ENCODE data around the gene TTLL10. TPM values are rescaled to one million over a fixed set of nuclear protein-coding genes. Genes with fewer than 3 reads are reported as not detected.

TTLL10 gene
- polyA plus RNA-seq, 1 donor (not counting 4 experiments of a cell fraction or from before 2014, with no cell fraction given): not detected

GRCh38 chr1:1171546-1172340 lies 1.9 kb upstream of the TTLL10 start:
- TF ChIP-seq CTCF (optimal IDR thresholded peaks at IDR 0.05 in 1 of 3, IDR thresholded peaks at IDR 0.05 in 1 of 3, conservative IDR thresholded peaks at IDR 0.05 in 1 of 3; ENCODE audit: extremely low read depth in 1 of 3, insufficient read depth in 2 of 3, low read length in 3 of 3) (no peak), EZH2 (IDR thresholded peaks at IDR 0.05; ENCODE audit: low read length) (no peak)
- no peak for DNase-seq (ENCODE audit: low read depth, low spot score)
- Histone ChIP-seq H3K4me3 (ENCODE audit: control insufficient read depth in 2 of 3, extremely low read depth in 1 of 3, insufficient read depth in 2 of 3, low read depth in 1 of 3, low read length in 3 of 3) (no peak overlapping the region), H3K4me2 (ENCODE audit: control insufficient read depth, extremely low read depth, insufficient read depth, low read depth, low read length) (no peak overlapping the region), H3K9ac (ENCODE audit: control insufficient read depth, extremely low read depth, insufficient read depth, low read length) (no peak overlapping the region), H3K4me1 (ENCODE audit: control insufficient read depth, extremely low read depth, insufficient read depth, low read length) (no peaks in the 10 kb centered on the region), H4K20me1 (ENCODE audit: control insufficient read depth, extremely low read depth, insufficient read depth, low read length) (peaks cover 3% of the 10 kb centered on the region), H3K27me3 (ENCODE audit: control insufficient read depth, extremely low read depth, insufficient read depth, low read length) (no peaks in the 10 kb centered on the region), H2AFZ (ENCODE audit: control insufficient read depth, low read length) (no peak overlapping the region), H3K79me2 (ENCODE audit: control insufficient read depth, insufficient read depth, low read length) (peaks cover 17% of the 10 kb centered on the region), H3K9me3 (ENCODE audit: control insufficient read depth, low read depth, low read length) (no peaks in the 10 kb centered on the region), H3K9me1 (ENCODE audit: control insufficient read depth, extremely low read depth, insufficient read depth, low read length) (no peaks in the 10 kb centered on the region), H3K36me3 (ENCODE audit: control insufficient read depth in 2 of 2, extremely low read depth in 1 of 2, insufficient read depth in 2 of 2, low read length in 2 of 2) (peaks cover 0 to 7% of the 10 kb centered on the region in 2 experiments), H3K27ac (ENCODE audit: control insufficient read depth, insufficient read depth, low read length) (no peak overlapping the region)
- no peak for FAIRE-seq
- dilution Hi-C loops (cut with MboI; ENCODE audit: extremely low pct_ligation_motif_present, low sequenced_read_pairs): no loop called here

- H3K27me3 ChIP-seq (ENCODE audit: control insufficient read depth, extremely low read depth, insufficient read depth, low read length): no peaks in the 10 kb centered on the region
- H3K9me1 ChIP-seq (ENCODE audit: control insufficient read depth, extremely low read depth, insufficient read depth, low read length): no peaks in the 10 kb centered on the region
- TF ChIP-seq EZH2 (IDR thresholded peaks at IDR 0.05; ENCODE audit: low read length) (no peak), CTCF (optimal IDR thresholded peaks at IDR 0.05 in 1 of 3, IDR thresholded peaks at IDR 0.05 in 1 of 3, conservative IDR thresholded peaks at IDR 0.05 in 1 of 3; ENCODE audit: extremely low read depth in 1 of 3, insufficient read depth in 2 of 3, low read length in 3 of 3) (no peak)
- H3K9me3 ChIP-seq (ENCODE audit: control insufficient read depth, low read depth, low read length): no peaks in the 10 kb centered on the region
- no peak overlapping the region for H3K9ac ChIP-seq (ENCODE audit: control insufficient read depth, extremely low read depth, insufficient read depth, low read length)
- H2AFZ ChIP-seq (ENCODE audit: control insufficient read depth, low read length): no peak overlapping the region
- no peak overlapping the region for H3K4me2 ChIP-seq (ENCODE audit: control insufficient read depth, extremely low read depth, insufficient read depth, low read depth, low read length)
- peaks cover 3% of the 10 kb centered on the region for H3K79me2 ChIP-seq (ENCODE audit: control insufficient read depth, insufficient read depth, low read length)
- FAIRE-seq (no peak), DNase-seq (ENCODE audit: low read depth, low spot score) (no peak)
- dilution Hi-C loops (cut with MboI; ENCODE audit: extremely low pct_ligation_motif_present, low sequenced_read_pairs): no loop called here
- no peak overlapping the region for H3K27ac ChIP-seq (ENCODE audit: control insufficient read depth, insufficient read depth, low read length)
- H3K4me1 ChIP-seq (ENCODE audit: control insufficient read depth, extremely low read depth, insufficient read depth, low read length): no peaks in the 10 kb centered on the region
- peaks cover 0 to 5% of the 10 kb centered on the region in 2 experiments for H3K36me3 ChIP-seq (ENCODE audit: control insufficient read depth in 2 of 2, extremely low read depth in 1 of 2, insufficient read depth in 2 of 2, low read length in 2 of 2)
- H4K20me1 ChIP-seq (ENCODE audit: control insufficient read depth, extremely low read depth, insufficient read depth, low read length): no peaks in the 10 kb centered on the region
- no peak overlapping the region for H3K4me3 ChIP-seq (ENCODE audit: control insufficient read depth in 2 of 3, extremely low read depth in 1 of 3, insufficient read depth in 2 of 3, low read depth in 1 of 3, low read length in 3 of 3)
These were observed 453 bp upstream of the TTLL10 start for GRCh38 chr1:1173061-1173792.

Measured in keratinocyte (primary cell).